HFFc6 (cell line): ENCODE data around the gene LEO1. TPM values are rescaled to one million over a fixed set of nuclear protein-coding genes. Genes with fewer than 3 reads are reported as not detected.
"Not testable (repeated sequence)": the region's sequence is repeated elsewhere in the genome, so short reads cannot be mapped to it uniquely, and the experiment has no call there.

Experiments used
- DNase-seq: peaks from one replicate; pipeline ENCODE4 v3.0.0-alpha.2; 2018
- H3K27ac Mint-ChIP-seq: 2 replicates; pipeline ENCODE4 v1.8.0; 2020; ENCODE audit warnings: mild to moderate bottlenecking, mixed read lengths
- H3K27me3 Mint-ChIP-seq: 2 replicates; pipeline ENCODE4 v1.8.0; 2021; ENCODE audit warnings: mild to moderate bottlenecking, moderate library complexity, mixed read lengths; ENCODE audit not compliant: insufficient read depth
- H3K36me3 Mint-ChIP-seq: 2 replicates; pipeline ENCODE4 v1.8.0; 2021; ENCODE audit warnings: low read depth, mixed read lengths
- H3K4me1 Mint-ChIP-seq: 2 replicates; pipeline ENCODE4 v1.8.0; 2020; ENCODE audit warnings: low read depth, mixed read lengths
- H3K4me3 Mint-ChIP-seq: 2 replicates; pipeline ENCODE4 v1.8.0; 2020; ENCODE audit warnings: mild to moderate bottlenecking, moderate library complexity, mixed read lengths
- H3K9me3 Mint-ChIP-seq: 2 replicates; pipeline ENCODE4 v1.8.0; 2020; ENCODE audit warnings: mild to moderate bottlenecking, mixed read lengths
- CTCF ChIP-seq: fragments of 200-600 bp; sonication (generic); IDR thresholded peaks from 2 replicates; pipeline ENCODE4 v1.5.0; 2021; ENCODE audit warnings: antibody characterized with exemption, mild to moderate bottlenecking
- total RNA-seq, 6 experiments: library from RNA; stranded (reverse); fragmentation: NEBNext Ultra II Directional; extraction: Animal tissue kit (Norgen Biotek cat#: 25700); gene quantifications; 2 replicates in 1 of 6; 3 replicates in 5 of 6; pipeline ENCODE4 v1.2.3, GENCODE V29; 2021

Gene LEO1
- total RNA-seq, 6 experiments from 2014 or later: 22.2 to 30.9 (median 27.5) TPM

- H3K27me3 Mint-ChIP-seq: no peaks in the 10 kb centered on the region; the same call in none of the 2 replicates
- H3K9me3 Mint-ChIP-seq: no peaks in the 10 kb centered on the region
- H3K27ac Mint-ChIP-seq: no peak overlapping the region
- H3K4me3 Mint-ChIP-seq: no peak overlapping the region
- H3K36me3 Mint-ChIP-seq: no peaks in the 10 kb centered on the region
- TF ChIP-seq CTCF: no peak
- peaks cover 60% of the 10 kb centered on the region for H3K4me1 Mint-ChIP-seq
- no peak for DNase-seq
Observed at GRCh38 chr15:52008359-52008697, 36.8 kb upstream of the LEO1 start.

GRCh38 chr15:52006702-52007340 lies 35.2 kb upstream of the LEO1 start:
- DNase-seq: no peak
- TF ChIP-seq CTCF: no peak

GRCh38 chr15:52005748-52006701 lies 34.4 kb upstream of the LEO1 start:
- Mint-ChIP-seq H3K4me3 (no peak overlapping the region), H3K4me1 (peaks cover 38% of the 10 kb centered on the region), H3K9me3 (no peaks in the 10 kb centered on the region), H3K27me3 (peaks cover 2% of the 10 kb centered on the region; the same call in 1 of the 2 replicates), H3K27ac (peak overlapping the region; percentile 36), H3K36me3 (no peaks in the 10 kb centered on the region)
- DNase-seq: peak; percentile 53
- no peak for TF ChIP-seq CTCF

More at GRCh38 chr15:52006702-52007340, 35.2 kb upstream of the LEO1 start:
- peaks cover 46% of the 10 kb centered on the region for H3K4me1 Mint-ChIP-seq
- no peaks in the 10 kb centered on the region for H3K36me3 Mint-ChIP-seq
- H3K9me3 Mint-ChIP-seq: no peaks in the 10 kb centered on the region
- peak overlapping the region; percentile 36 for H3K27ac Mint-ChIP-seq
- no peaks in the 10 kb centered on the region; the same call in none of the 2 replicates for H3K27me3 Mint-ChIP-seq
- no peak overlapping the region for H3K4me3 Mint-ChIP-seq

GRCh38 chr15:52004806-52005205 lies 33.2 kb upstream of the LEO1 start:
- Mint-ChIP-seq H3K4me1 (peaks cover 32% of the 10 kb centered on the region), H3K4me3 (no peak overlapping the region), H3K27ac (no peak overlapping the region), H3K9me3 (no peaks in the 10 kb centered on the region), H3K27me3 (peaks cover 2% of the 10 kb centered on the region; the same call in 1 of the 2 replicates), H3K36me3 (no peaks in the 10 kb centered on the region)
- TF ChIP-seq CTCF: no peak
- no peak for DNase-seq

- no peak for TF ChIP-seq CTCF
- H3K27ac Mint-ChIP-seq: no peak overlapping the region
- peaks cover 29% of the 10 kb centered on the region for H3K4me1 Mint-ChIP-seq
- H3K9me3 Mint-ChIP-seq: no peaks in the 10 kb centered on the region
- no peaks in the 10 kb centered on the region for H3K36me3 Mint-ChIP-seq
- peaks cover 2% of the 10 kb centered on the region; the same call in 1 of the 2 replicates for H3K27me3 Mint-ChIP-seq
- no peak for DNase-seq
- no peak overlapping the region for H3K4me3 Mint-ChIP-seq
Observed at GRCh38 chr15:52003710-52004109, 32.1 kb upstream of the LEO1 start.

GRCh38 chr15:52003089-52003488 lies 31.5 kb upstream of the LEO1 start:
- DNase-seq, H3K27me3 Mint-ChIP-seq, H3K36me3 Mint-ChIP-seq, H3K27ac Mint-ChIP-seq, H3K4me3 Mint-ChIP-seq, H3K9me3 Mint-ChIP-seq: not testable (repeated sequence)
- H3K4me1 Mint-ChIP-seq: peaks cover 24% of the 10 kb centered on the region
